Stimulated activated naive CD8-positive, alpha-beta T cell treated with anti-CD3 and anti-CD28 coated beads, Interleukin-15, amount 100 ng/mL, for 72 hours (primary cell): ENCODE measurements around the gene CRYGA.
"Not testable (repeated sequence)": the region's sequence is repeated elsewhere in the genome, so short reads cannot be mapped to it uniquely, and the experiment has no call there.

Source experiments
- ATAC-seq: fragments of 150-1000 bp; cut with Tn5 transposase; 2 replicates; pipeline ENCODE4 v1.10.0; 2021; ENCODE audit warnings: mild to moderate bottlenecking, moderate library complexity
- DNase-seq, 2 donors: peaks; one replicate each; pipeline ENCODE4 v3.0.0; 2021 to 2022
- H3K27ac Mint-ChIP-seq, 2 donors: one replicate each; pipeline ENCODE4 v1.8.0; 2022; ENCODE audit warnings: mild to moderate bottlenecking in 2 of 2, mixed read lengths in 2 of 2, moderate library complexity in 2 of 2
- H3K27me3 Mint-ChIP-seq: one replicate; pipeline ENCODE4 v1.8.0; 2022; ENCODE audit warnings: mixed read lengths
- H3K4me1 Mint-ChIP-seq: one replicate; pipeline ENCODE4 v1.8.0; 2022; ENCODE audit warnings: mild to moderate bottlenecking, mixed read lengths
- H3K4me3 Mint-ChIP-seq, 2 donors: one replicate each; pipeline ENCODE4 v1.8.0; 2022; ENCODE audit warnings: mild to moderate bottlenecking in 2 of 2, mixed read lengths in 2 of 2, moderate library complexity in 1 of 2
- H3K9me3 Mint-ChIP-seq, 2 donors: one replicate each; pipeline ENCODE4 v1.8.0; 2022; ENCODE audit warnings: mixed read lengths in 2 of 2

Gene CRYGA

DNA sequence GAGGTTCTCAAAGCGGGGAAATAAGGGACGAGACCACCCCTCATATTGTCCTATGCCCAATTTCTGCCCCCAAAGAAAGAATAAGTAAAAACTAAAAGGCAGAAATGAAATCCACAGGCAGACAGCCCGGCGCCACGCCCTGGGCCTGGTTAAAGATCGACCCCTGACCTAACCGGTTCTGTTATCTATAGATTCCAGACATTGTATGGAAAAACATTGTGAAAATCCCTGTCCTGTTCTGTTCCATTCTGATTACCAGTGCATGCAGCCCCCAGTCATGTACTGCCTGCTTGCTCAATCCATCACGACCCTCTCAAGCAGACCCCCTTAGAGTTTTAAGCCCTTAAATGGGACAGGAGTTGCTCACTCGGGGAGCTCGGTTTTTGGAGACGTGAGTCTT is 46.0 kb downstream of the CRYGA start:
- not testable (repeated sequence) for H3K9me3 Mint-ChIP-seq, DNase-seq, H3K27ac Mint-ChIP-seq, H3K4me1 Mint-ChIP-seq, H3K4me3 Mint-ChIP-seq, ATAC-seq
- H3K27me3 Mint-ChIP-seq: peaks cover 22% of the 10 kb centered on the region

DNA sequence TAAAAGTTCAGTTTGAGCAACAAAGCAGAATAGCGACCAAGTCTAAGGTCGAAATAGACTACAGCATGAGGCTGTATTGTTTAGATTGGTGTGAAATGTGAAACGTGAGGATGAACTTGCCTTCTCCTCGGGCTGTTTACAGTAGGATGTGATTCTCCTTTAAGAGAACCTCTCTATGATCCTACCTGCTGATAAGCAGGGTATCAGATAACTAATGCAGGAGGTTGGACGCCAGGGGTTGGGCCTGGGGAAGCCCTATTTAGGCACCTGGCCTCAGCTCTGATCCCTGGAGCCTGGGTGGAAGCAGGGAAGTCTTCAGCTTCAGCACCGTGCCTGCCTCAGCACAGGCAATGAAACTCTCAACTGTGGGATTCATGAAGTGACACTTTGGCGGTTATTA is 50.4 kb downstream of the CRYGA start:
- Mint-ChIP-seq H3K27me3 (peaks cover 35% of the 10 kb centered on the region), H3K4me3 (no peak overlapping the region), H3K27ac (no peak overlapping the region), H3K4me1 (no peaks in the 10 kb centered on the region), H3K9me3 (no peaks in the 10 kb centered on the region)
- ATAC-seq (no peak), DNase-seq (no peak)

DNA sequence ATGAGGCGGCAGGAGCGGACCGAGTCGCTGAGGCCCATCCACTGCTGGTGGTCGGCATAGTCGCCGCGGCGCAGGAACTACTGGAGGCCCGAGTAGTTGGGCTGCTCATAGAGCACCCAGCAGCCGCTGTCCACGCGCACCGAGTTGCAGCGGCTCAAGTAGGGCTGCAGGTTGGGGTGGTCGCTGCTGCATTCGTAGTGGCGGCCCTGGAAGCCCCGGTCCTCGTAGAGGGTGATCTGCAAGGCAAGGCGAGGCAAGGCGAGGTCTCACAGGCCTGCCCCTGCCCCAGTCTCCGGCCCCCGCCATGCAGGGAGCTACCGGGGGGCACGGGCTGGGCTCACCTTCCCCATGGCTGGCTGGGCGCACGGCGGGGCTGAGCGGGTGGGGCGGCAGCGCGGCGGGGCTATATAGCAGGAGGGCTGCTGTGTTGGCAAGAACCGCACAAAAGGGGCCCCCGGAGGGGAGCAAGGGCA is 51.1 kb downstream of the CRYGA start:
- H3K9me3 Mint-ChIP-seq, DNase-seq, H3K27ac Mint-ChIP-seq, H3K4me3 Mint-ChIP-seq, H3K4me1 Mint-ChIP-seq: not testable (repeated sequence)
- peak; percentile 79 for ATAC-seq
- H3K27me3 Mint-ChIP-seq: peaks cover 37% of the 10 kb centered on the region
